K562 (cell line): ENCODE results near the gene ZDHHC17. TPM values are rescaled to one million over a fixed set of nuclear protein-coding genes. Genes with fewer than 3 reads are reported as not detected.

Source experiments
- ATAC-seq: fragments of 200-7000 bp; cut with Tn5 transposase; 3 replicates; pipeline ENCODE4 v1.9.1; 2020; ENCODE audit warnings: moderate library complexity
- BruUV-seq: library from RNA; stranded (reverse); fragments of 400-500 nt; replicated peaks from 2 replicates; lab custom pipeline; 2021; lab: Mats Ljungman, UMichigan
- CTCF ChIA-PET: fragments of 300-600 bp; formaldehyde crosslinking; extraction: SDS; loops from one replicate; lab custom pipeline; 2021; ENCODE audit warnings: low intra/inter-chr PET ratio; lab: Yijun Ruan, JAX
- POLR2A ChIA-PET: fragments of 300-600, 350-650 bp; sonication (Branson Sonifier 250); formaldehyde crosslinking; extraction: SDS; loops from one replicate; lab custom pipeline; 2021; ENCODE audit warnings: antibody characterized with exemption, inconsistent platforms; lab: Yijun Ruan, JAX
- DNase-seq, 4 experiments: peaks; one replicate each; pipeline versions ENCODE4 v3.0.0 to v3.0.0-alpha.2; 2011 to 2018; ENCODE audit warnings: low spot score in 3 of 4, mixed read lengths in 3 of 4; ENCODE audit errors: extremely low read depth in 1 of 4
- FAIRE-seq: peaks from 2 replicates; lab custom pipeline; 2011; peaks lifted over from hg19 to GRCh38; lab: Jason Lieb, UNC
- H2AFZ ChIP-seq: 2 replicates; pipeline ENCODE4 v1.6.0; 2011; ENCODE audit warnings: low read depth, low read length, control low read depth, inconsistent platforms
- H3K27ac ChIP-seq: fragments of 200-600 bp; 3 replicates; pipeline ENCODE4 v1.8.0; 2011; ENCODE audit warnings: low read depth, mild to moderate bottlenecking, control low read depth, inconsistent platforms, low read length, moderate library complexity, mixed read lengths; ENCODE audit errors: extremely low read depth
- H3K27me3 ChIP-seq, 2 experiments: fragments of 300-600 bp in 1 of 2; 2 replicates in 1 of 2; 3 replicates in 1 of 2; pipeline versions ENCODE4 v1.6.0 to v1.8.0; 2011; ENCODE audit warnings: inconsistent platforms in 2 of 2, low read length in 2 of 2, mild to moderate bottlenecking in 1 of 2, mixed read lengths in 1 of 2, moderate library complexity in 1 of 2; ENCODE audit not compliant: control insufficient read depth in 2 of 2, insufficient read depth in 2 of 2
- H3K36me3 ChIP-seq: fragments of 300-600 bp; 3 replicates; pipeline ENCODE4 v1.8.0; 2011; ENCODE audit warnings: mild to moderate bottlenecking, low read length, inconsistent platforms; ENCODE audit not compliant: control insufficient read depth, insufficient read depth
- H3K4me1 ChIP-seq, 2 experiments: fragments of 200-600 bp in 1 of 2; replicated peaks in 1 of 2; 2 replicates in 1 of 2; 3 replicates in 1 of 2; pipeline versions ENCODE4 v1.5.1 to v1.8.0; 2011; ENCODE audit warnings: inconsistent platforms in 2 of 2, low read length in 2 of 2, mild to moderate bottlenecking in 1 of 2, mixed read lengths in 1 of 2, moderate library complexity in 1 of 2; ENCODE audit not compliant: control insufficient read depth in 2 of 2, insufficient read depth in 2 of 2
- H3K4me2 ChIP-seq: 2 replicates; pipeline ENCODE4 v1.6.1; 2011; ENCODE audit warnings: low read length, control low read depth, inconsistent platforms, mixed read lengths; ENCODE audit not compliant: insufficient read depth
- H3K4me3 ChIP-seq: fragments of 200-600 bp; sonication (generic), shearing (Covaris generic); 2 replicates; pipeline ENCODE4 v1.5.1; 2016; ENCODE audit warnings: control low read depth, inconsistent platforms
- H3K79me2 ChIP-seq: fragments of 200-600 bp; 3 replicates; pipeline ENCODE4 v1.8.0; 2011; ENCODE audit warnings: low read length, inconsistent platforms; ENCODE audit not compliant: control insufficient read depth, insufficient read depth
- H3K9ac ChIP-seq, 2 experiments: 2 replicates each; pipeline versions ENCODE4 v1.6.0 to v1.6.1; 2011; ENCODE audit warnings: low read depth in 2 of 2, low read length in 2 of 2, control low read depth in 1 of 2, inconsistent platforms in 1 of 2, mild to moderate bottlenecking in 1 of 2, mixed read lengths in 1 of 2; ENCODE audit not compliant: insufficient read depth in 1 of 2
- H3K9me1 ChIP-seq: one replicate; pipeline ENCODE4 v1.6.0; 2011; ENCODE audit warnings: inconsistent platforms, mild to moderate bottlenecking, low read length, moderate library complexity; ENCODE audit not compliant: control insufficient read depth, insufficient read depth
- H3K9me3 ChIP-seq: replicated peaks from 2 replicates; pipeline ENCODE4 v1.5.1; 2011; ENCODE audit warnings: low read depth, low read length, inconsistent platforms; ENCODE audit not compliant: control insufficient read depth, insufficient read depth
- H4K20me1 ChIP-seq: replicated peaks from 2 replicates; pipeline ENCODE4 v1.6.1; 2011; ENCODE audit warnings: low read length, inconsistent platforms, mixed read lengths; ENCODE audit not compliant: control insufficient read depth, insufficient read depth
- ELK1 ChIP-seq: sonication (generic); formaldehyde crosslinking; IDR thresholded peaks from 2 replicates; pipeline ENCODE4 v1.8.1; 2022; ENCODE audit warnings: missing genetic modification reagents
- SAFB2 ChIP-seq: fragments of 200-400 bp; formaldehyde crosslinking; IDR thresholded peaks from 2 replicates; pipeline ENCODE4 v1.6.1; 2018; ENCODE audit warnings: borderline replicate concordance, low read length, low read depth, moderate library complexity; ENCODE audit not compliant: severe bottlenecking
- SIN3A ChIP-seq, 2 experiments: fragments of 150-350 bp in 1 of 2; IDR thresholded peaks; 2 replicates each; pipeline ENCODE4 v1.6.1; 2011 to 2016; ENCODE audit warnings: borderline replicate concordance in 2 of 2, low read depth in 2 of 2, low read length in 2 of 2, mild to moderate bottlenecking in 2 of 2, moderate library complexity in 2 of 2; ENCODE audit not compliant: control insufficient read depth in 1 of 2
- SMC3 ChIP-seq: conservative IDR thresholded peaks from 2 replicates; pipeline ENCODE4 v1.6.1; 2011; ENCODE audit warnings: low read depth, low read length, improper control_type of control experiment; ENCODE audit not compliant: insufficient read depth
- TFAP4 ChIP-seq: sonication (generic); formaldehyde crosslinking; IDR thresholded peaks from 2 replicates; pipeline ENCODE4 v1.8.0; 2022; ENCODE audit warnings: missing genetic modification reagents, mild to moderate bottlenecking, moderate library complexity, borderline replicate concordance
- YBX1 ChIP-seq: fragments of 450-650 bp; IDR thresholded peaks from 2 replicates; pipeline ENCODE4 v1.7.1; 2016; ENCODE audit warnings: mild to moderate bottlenecking
- ZBTB2 ChIP-seq: fragments of 450-650 bp; IDR thresholded peaks from 2 replicates; pipeline ENCODE4 v1.6.1; 2016; ENCODE audit warnings: antibody characterized with exemption
- ZBTB5 ChIP-seq: fragments of 450-650 bp; IDR thresholded peaks from 2 replicates; pipeline ENCODE4 v1.6.1; 2017; ENCODE audit warnings: antibody characterized with exemption
- ZC3H4 ChIP-seq: sonication (generic); formaldehyde crosslinking; IDR thresholded peaks from 2 replicates; pipeline ENCODE4 v1.9.0; 2021; ENCODE audit warnings: missing genetic modification reagents, borderline replicate concordance
- ZFP36 ChIP-seq: fragments of 150-350 bp; IDR thresholded peaks from 2 replicates; pipeline ENCODE4 v1.6.1; 2018; ENCODE audit warnings: low read length, low read depth; ENCODE audit not compliant: partially characterized antibody
- ZNF121 ChIP-seq: sonication (generic); formaldehyde crosslinking; conservative IDR thresholded peaks from 2 replicates; pipeline ENCODE4 v1.8.0; 2022; ENCODE audit warnings: missing genetic modification reagents
- ZNF280A ChIP-seq: fragments of 450-650 bp; IDR thresholded peaks from 2 replicates; pipeline ENCODE4 v1.6.1; 2018; ENCODE audit warnings: mild to moderate bottlenecking, low read depth; ENCODE audit not compliant: partially characterized antibody
- ZNF311 ChIP-seq: fragments of 250-450 bp; sonication (Bioruptor Pico); IDR thresholded peaks from 2 replicates; pipeline ENCODE4 v1.4.0; 2020; ENCODE audit warnings: mild to moderate bottlenecking, moderate library complexity
- WGBS: fragments of 100-300 bp; shearing (Covaris generic); methylation state at CpG from one replicate; pipeline ENCODE4 v1.1.6; 2016; ENCODE audit warnings: low coverage, mixed read lengths; ENCODE audit not compliant: insufficient coverage; ENCODE audit errors: missing lambda C conversion rate; 5-methylcytosine and 5-hydroxymethylcytosine counted together
- in situ Hi-C: fragments of 300-500 bp; cut with MboI; formaldehyde crosslinking; loops from 4 replicates; pipeline ENCODE4 v1.15.0; 2018; ENCODE audit warnings: inconsistent platforms, mixed read lengths
- intact Hi-C: fragments of 100-400 bp; cut with micrococcal nuclease; formaldehyde crosslinking; loops from 2 replicates; pipeline ENCODE4 v1.14.2; 2022
- polyA plus RNA-seq, 8 experiments: library from polyadenylated mRNA; depleted of rRNA in 4 of 8; stranded (reverse) in 5 of 8; unstranded in 3 of 8; fragments of >200 nt; fragmentation: Nextera tagmentation in 2 of 8; fragmentation: Illumina TruSeq in 1 of 8; extraction: Ambion mirVana in 2 of 8; extraction: Trizol in 1 of 8; gene quantifications; 2 replicates each; pipeline versions ENCODE4 v1.2.1 to v1.2.3, GENCODE V29; 2011 to 2014; ENCODE audit warnings: inconsistent platforms in 1 of 8, missing spikeins in 1 of 8
- total RNA-seq, 7 experiments: library from RNA; depleted of rRNA in 6 of 7; stranded (reverse); fragments of >200 nt in 6 of 7; fragmentation: Illumina TruSeq in 2 of 7; extraction: Trizol in 2 of 7; gene quantifications; 2 replicates each; pipeline versions ENCODE4 v1.2.1 to v1.2.3, GENCODE V29; 2011 to 2021; ENCODE audit warnings: low replicate concordance in 1 of 7

Gene ZDHHC17
- total and polyA plus RNA-seq, 9 of the 15 experiments (the other 6 are each of a cell fraction or from before 2014, with no cell fraction given): 6.7 to 66.0 (median 27.5) TPM

GRCh38 chr12:76714861-76715260 lies 49.1 kb upstream of the ZDHHC17 start:
- WGBS: 15% methylated on average over 3 of the region's 3 CpGs
- H3K27me3 ChIP-seq: peaks cover 0 to 12% of the 10 kb centered on the region in 2 experiments; a peak in 1 of 5 replicates
- H3K79me2 ChIP-seq: no peaks in the 10 kb centered on the region
- intact Hi-C loops: no loop called here
- no peak overlapping the region for H3K4me3 ChIP-seq
- no peak for ATAC-seq
- no peak for TF ChIP-seq ZFP36
- TF ChIP-seq ZC3H4: no peak
- TF ChIP-seq SIN3A (IDR thresholded peaks at IDR 0.05; ENCODE audit: borderline replicate concordance in 2 of 2, control insufficient read depth in 1 of 2, low read depth in 2 of 2, low read length in 2 of 2): no peak
- no peak for TF ChIP-seq SAFB2
- TF ChIP-seq SMC3: no peak
- no peak for TF ChIP-seq TFAP4 (CRISPR knock-in tag)
- no peak for TF ChIP-seq ZBTB5
- no peak for TF ChIP-seq ELK1 (CRISPR knock-in tag)
- TF ChIP-seq YBX1: no peak
- no peak for TF ChIP-seq ZNF280A
- no peak for TF ChIP-seq ZNF121 (CRISPR knock-in tag)
- TF ChIP-seq ZBTB2: no peak
- no peak for TF ChIP-seq ZNF311 (CRISPR knock-in tag)
- H4K20me1 ChIP-seq: no peaks in the 10 kb centered on the region
- H3K9me1 ChIP-seq: no peaks in the 10 kb centered on the region
- H3K4me1 ChIP-seq: no peaks in the 10 kb centered on the region
- no peaks in the 10 kb centered on the region for H3K9me3 ChIP-seq
- H3K27ac ChIP-seq: no peak overlapping the region
- BruUV-seq: no TSS peak
- DNase-seq: no peak
- no peak overlapping the region for H3K9ac ChIP-seq
- in situ Hi-C loops: no loop called here
- H2AFZ ChIP-seq: 0 out of 2 replicates have a peak overlapping the region, but pooled peaks have one; percentile 27
- FAIRE-seq: no peak
- H3K4me2 ChIP-seq: no peak overlapping the region
- CTCF ChIA-PET: no interaction called here
- POLR2A ChIA-PET: no interaction called here
- H3K36me3 ChIP-seq: no peaks in the 10 kb centered on the region
